HG02943 (cell line): Measurements from ENCODE around the gene LRFN2.

Experiments
- ATAC-seq: cut with Tn5 transposase; IDR thresholded peaks from one replicate; pipeline ENCODE4 v1.9.1; 2021; ENCODE audit warnings: mild to moderate bottlenecking, low read depth, moderate library complexity; ENCODE audit not compliant: unreplicated experiment

The LRFN2 gene

DNA sequence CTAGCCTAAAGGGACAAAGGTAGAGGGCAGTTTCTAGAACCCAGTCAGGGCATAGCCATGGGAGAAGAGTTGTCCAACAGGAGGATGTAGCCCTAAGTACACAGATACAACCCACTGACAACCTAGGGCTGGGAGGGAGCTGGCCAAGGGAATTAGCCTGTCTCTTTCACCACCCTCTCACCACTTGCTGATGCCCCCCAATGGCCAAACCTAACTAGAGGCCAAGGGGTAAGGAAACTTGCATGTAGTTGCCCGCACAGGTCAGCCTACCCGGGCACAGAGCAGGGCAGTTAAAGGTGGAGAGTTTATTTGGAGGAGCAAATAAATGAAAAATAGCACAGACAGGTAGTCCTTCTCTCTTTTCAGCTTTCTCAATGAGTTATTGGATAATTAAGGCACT lies 143.3 kb downstream of the LRFN2 start:
- no peak for ATAC-seq

DNA sequence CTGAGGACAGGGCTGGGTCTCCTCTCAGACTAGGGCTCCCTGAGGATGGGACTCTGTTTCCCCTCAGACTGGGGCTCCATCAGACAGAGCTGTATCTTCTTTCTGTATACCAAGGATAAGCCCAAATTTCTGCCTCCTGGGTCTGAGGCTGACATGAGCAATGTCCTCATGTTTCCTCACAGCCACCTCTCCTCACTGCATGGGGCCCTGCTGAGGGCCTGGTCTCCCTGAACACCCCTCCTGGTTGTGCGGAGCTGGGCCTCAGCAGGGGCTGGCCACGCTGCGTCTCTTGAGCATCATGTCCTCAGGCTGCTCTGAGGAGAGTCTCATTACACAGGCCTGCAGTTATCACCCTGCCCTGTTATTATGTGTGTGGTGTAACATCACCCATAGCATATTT lies 144.6 kb downstream of the LRFN2 start:
- ATAC-seq: no peak

DNA sequence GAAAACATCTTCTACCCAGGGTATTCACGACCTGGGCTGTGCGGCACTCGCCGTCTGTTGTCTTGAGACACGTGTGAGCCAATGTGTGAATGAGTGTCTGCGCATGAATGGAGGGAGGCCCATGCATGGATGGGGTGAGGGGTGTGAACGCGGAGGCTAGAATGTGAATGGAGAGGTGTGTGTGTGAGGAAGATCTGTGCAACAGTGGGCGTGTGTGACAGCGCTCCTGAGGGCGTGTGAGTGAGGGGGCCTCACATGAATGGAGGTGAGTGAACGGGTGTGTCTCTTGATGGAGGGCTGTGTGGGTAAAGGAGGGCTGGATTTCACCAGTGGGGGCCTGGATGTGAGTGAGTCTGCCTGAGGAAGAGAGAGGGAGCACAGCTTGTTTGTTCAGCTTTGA lies 146.0 kb downstream of the LRFN2 start:
- ATAC-seq: no peak

DNA sequence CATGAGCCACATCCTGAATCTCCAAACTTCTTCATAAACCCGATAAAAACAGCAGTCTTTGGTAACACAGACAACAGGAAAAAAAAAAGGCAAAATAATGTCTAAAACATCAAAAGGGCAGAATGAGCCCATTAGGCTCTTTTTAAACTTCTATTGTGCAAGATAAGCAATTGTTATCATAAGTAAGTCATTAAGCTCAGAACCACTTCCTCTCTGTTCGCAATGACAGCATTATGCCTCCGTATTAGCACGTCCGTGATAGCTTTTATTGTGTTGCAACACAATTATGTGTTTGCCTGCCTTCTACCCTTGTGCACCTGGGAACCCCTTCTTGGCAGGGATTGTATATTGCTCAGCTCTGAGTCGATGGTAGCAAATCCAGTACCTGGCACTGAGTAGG lies 147.1 kb downstream of the LRFN2 start:
- no peak for ATAC-seq

DNA sequence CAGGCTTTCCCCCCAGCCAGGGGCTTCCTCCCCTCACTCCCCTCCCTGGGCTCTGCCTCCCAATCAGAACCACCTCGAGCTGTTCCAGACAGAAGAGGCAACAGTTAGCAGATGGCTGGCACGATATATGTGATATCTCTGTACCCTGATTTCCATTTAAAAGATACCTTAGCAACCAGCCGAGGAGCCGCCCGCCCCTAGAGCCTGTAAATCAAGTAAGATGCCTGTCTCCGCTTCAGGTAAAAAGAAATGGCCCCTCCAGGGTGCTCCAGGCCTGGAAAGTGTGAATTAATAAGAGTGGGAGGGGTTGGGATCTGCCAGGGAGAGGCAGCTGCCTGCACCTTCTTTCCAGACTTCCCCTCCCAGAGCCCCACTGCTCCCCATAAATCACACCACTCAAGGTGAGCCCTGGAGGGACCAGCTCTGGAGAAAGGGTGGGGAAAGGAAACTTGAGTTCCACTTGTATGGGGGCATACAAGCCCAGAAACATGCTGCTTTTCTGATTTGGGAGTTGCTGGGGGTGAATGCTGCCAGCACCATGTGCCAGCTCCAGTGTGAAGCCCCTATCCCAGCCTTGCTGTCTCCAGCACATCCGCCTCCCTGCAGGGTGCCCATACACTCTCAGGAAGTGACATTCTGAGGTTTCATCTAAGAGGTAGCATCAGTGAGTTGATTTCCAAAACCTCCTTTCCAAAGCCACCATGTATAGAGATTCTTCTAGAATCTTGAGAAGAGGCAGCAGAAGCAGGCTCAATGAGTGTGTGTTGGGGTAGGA lies 148.0 kb downstream of the LRFN2 start:
- no peak for ATAC-seq

DNA sequence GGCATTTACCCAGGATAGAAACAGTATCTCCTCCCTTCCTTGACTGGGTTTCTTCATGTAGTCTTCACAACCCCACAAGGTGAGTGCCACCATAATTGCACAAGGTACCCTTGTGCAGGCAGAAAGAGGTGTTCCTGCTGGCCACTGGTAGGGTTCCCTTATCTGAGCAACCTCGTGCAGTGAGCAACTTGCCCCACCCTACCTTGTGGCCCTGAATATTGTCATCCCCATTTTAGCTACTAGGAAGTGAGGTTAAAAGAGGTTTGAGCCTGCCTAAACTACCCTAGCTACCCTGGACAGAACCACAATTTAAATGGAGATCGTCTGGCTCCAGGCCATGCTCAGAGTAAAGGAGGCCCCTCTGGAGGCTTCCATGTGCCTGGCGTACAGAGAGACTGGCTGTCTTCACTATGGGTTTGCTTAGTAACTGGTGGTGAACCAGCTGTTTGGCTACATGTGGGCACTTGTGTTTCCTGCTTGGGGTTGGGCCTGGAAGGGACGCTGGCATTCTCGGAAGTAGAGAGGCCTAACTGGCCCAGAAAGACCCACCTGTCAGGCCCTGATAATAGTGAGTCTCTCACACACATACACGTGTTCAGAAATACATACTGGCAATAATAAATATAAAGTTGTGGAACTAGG lies 148.8 kb downstream of the LRFN2 start:
- no peak for ATAC-seq

DNA sequence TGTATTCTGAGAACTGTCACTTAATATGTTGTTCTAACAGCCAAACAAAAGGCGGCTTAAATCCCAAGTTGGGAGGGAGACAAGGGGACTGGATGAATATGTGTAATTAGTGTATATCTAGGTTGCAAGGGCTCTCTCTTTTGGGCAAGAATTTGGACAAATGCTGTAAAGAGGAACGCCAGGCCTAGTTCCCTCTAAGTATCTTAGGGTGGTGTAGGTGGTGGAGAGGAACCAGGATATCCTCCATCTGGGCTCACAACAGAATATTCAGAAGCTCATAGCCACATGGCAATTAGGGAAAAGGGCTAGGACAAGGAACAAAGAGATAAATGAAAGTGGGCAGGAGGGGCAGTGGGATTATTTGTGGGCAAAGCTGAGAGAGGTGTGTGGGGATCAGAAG lies 149.5 kb downstream of the LRFN2 start:
- no peak for ATAC-seq

DNA sequence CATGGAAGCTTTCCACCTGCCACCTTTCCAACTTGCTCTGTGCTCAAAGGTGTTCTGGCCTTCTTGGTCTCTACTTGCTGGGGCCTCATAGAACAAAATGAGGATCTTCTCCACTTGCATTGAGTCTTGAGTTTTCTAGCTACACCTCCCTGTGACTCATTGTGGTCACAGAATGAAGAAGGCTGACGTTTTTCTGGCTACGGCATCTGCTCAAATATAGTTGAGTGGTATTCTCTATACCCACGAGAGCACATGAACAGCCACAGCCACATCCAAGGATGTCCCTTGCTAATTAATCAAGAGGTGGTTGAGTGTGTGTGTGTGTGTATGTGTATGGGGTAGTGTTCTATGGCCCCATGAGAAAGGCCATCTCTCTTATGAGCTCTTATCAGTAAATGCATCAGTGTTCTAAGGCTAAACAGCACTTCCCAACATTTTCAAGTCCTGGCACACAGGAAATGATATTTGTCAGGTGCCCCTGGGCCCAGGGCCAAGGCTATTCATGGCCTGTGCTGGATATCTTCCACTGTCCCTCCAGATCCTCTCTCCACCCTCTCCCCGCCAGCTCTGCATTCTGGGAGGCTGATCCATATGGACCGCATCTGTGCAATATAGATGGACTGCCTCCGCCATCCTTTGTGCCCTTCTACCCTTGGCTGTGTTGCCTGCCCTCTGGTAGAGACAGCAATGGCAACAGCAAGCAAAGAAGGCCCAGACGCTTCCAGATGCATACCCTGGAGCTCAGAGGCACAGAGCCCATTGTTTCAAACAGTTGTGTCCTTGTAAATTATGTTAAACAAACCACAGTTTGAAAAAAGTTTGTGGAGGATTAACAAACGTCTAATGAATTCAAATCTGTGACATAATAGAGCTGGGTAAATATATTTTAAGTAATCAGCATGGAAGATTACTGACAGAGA lies 150.2 kb downstream of the LRFN2 start:
- no peak for ATAC-seq

DNA sequence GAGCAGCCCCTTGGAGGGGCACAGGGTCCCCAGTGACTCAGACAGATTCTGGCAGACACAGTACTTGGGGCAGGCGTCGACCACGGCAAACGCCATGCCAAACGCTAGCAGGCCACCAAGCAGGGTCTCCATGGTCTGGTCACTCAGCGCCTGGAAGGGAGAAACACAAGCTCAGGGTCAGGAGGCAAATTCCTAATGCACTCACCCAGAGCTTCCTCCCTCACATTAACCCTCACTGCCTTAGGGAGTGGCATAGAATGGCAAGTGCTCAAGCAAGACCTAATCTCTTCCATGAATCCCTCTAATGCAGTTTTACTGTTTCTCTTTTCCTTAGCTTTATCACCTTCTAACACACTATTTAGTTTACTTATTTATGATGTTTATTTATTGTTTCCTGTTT lies 154.2 kb downstream of the LRFN2 start:
- ATAC-seq: no peak

DNA sequence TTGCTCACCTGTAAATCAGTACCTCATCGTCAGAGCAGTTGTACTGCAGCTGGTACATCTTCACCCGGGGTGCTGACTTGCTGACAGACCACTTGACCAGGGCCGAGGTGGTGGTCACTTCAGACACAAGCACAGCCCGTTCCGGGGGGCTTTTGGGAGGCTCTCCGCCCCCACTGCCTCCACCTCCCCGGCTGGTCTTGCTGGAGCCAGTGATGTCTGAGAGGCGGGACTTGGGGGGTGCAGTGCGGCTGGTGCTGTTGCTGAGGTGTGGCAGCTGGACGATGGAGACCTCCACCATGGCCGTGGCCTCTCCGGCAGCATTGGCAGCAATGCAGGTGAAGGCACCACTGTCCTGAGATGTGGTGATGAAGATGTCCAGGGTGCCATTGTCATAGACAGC lies 155.5 kb downstream of the LRFN2 start:
- ATAC-seq: no peak

DNA sequence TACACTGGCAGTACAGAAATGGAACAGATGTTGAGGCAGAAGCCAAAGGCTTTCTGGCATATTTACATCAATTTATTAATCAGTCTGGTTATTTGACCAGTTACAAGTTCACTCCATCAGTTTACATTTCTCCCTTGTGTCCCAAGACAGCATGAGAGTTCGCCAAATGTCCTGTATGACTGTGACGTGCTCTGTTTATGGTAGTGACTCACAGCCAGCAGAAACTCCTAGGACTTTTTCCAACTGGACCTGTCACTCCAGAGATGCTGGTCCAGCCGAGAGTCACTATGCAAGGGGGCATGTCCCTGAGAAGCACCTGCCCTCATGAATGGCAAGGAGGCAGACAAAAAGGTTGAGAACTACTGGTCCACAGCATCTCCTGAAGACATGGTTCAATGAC lies 160.0 kb downstream of the LRFN2 start:
- no peak for ATAC-seq

DNA sequence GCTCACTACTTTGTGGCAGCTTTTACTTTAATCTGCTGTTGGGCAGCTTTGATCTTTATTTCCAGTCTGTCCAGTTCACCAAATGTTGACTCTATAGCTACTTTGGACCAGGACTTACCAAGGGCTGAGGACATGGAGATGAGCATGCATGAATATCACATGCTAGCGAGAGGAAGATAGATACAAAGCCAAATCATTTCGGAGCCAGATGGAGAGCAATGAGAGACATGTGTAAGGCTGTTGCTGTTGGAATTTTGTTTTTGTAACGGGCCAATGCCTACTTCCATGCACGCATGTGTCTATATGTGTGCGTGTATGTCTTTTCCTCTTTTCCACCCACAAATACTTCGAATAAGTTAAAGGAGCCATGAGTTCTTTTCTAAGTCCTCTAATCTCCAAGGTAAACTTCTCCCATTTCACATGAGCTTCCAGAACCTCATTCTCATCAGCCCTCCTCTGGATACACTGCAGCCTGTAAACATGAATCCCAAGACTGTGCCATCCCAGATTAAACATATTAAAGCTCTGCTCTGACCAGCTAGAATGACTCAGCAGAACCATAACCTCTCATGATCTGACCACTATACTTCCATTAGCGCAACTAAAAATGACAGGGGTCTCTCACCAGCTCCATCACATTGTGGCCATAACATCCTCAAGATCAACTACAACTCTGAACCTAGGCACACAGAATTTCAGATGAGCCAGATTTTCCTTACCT lies 160.7 kb downstream of the LRFN2 start:
- no peak for ATAC-seq

DNA sequence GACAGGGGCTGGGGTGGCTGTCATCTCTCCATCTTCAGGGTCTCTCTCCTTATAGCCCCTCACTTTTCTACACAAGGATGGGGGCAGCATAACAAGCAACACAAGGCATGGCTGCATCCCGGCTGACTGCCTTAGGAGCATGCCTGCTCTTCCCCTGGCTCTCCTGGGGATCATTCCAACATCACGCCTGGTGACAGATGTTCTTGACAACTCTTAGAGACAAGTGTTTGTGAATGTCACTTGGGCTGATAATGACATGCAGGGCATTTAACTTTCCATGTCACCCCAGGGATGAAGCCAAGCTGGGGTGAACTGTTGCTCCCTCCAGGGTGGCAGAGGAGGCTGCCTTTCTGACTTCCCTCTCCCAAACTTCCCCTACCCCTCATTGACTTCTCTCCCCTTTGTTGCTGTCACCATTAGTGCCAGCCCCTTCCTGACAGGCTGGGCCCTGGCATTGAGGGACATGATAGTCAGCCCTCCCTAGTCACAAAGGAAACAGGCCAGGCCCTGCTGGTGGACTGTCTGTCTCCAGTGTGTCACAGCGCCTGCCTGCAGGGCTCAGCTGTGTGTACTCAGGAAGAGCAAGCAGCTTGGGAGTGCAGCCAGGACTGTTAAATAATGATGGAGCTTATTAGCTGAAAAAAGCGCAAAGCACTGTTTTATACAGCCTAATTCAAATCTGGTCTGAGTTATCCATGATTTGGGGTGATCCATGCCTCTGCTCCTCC lies 161.8 kb downstream of the LRFN2 start:
- ATAC-seq: no peak

DNA sequence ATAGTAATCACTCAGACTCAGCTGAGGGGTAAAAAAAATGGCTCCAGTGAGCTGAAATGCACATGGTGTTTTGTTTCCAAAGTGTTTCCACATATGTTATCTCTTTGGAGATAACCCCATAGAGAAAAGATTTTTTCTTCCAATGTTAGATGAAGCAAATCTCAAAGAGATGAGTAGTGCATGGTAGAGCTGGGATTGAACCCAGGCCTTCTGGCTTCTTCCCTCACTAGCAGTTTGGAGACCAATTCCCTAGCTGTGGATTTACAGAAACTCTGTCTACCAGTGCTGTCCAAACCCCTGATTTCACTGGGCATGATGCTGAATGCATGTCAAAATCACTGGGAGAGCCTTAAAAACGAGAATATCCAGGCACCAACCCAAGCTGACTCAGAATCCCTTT lies 165.1 kb downstream of the LRFN2 start:
- no peak for ATAC-seq

DNA sequence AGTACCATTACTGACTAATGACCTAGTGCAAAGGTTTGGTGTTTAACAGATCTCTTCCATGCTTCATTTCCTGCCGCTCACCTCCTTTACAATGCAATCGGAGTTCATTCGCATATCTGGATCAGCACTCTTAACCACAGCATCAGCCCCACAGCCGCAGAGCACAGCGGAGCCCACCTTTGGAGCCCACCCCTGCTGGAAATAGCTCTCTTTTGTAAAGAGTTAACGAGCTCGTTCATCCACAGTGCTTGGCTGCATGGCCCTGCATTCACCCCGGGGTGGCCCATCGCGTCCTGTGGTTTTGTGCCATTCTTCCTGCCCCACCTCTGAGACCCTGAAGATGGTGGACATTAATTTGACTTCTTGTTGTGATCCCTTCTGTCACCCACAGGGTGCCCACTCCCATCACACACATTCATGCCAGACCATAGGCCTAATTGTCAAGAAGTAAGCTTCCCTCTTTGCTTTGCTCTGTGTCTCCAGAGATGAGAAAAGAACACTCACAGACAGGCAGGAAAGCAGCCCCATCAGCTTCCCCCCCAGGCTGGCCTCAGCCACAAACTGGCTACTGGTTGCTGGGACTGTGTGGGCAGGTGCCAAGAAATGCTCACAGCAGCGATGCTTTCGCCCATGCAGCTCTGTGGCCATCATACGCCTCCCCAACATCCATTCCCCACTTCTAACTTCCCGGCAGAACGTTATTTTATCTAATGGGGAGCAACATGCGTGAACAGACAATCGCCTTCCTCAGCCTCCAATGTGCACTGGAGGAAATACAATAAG lies 167.0 kb downstream of the LRFN2 start:
- no peak for ATAC-seq

DNA sequence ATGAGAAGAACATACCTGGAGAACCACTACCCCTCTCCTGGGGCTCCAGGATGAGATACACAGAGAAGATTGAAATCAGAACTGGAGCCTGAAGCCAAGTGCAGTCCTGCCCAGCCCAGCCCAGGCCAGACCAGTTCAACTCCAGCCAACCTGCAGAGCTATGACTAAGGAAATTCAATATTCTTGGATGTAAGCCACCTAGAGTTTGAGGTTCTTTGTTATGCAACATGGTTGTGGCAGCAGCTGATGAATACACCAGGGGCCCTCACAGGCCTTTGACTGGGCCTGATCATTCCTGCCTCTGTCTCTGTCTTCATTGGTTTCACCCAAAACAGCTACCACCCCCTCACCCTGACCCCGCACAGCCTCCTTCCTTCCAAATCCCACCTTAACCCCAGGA lies 167.8 kb downstream of the LRFN2 start:
- ATAC-seq: no peak

DNA sequence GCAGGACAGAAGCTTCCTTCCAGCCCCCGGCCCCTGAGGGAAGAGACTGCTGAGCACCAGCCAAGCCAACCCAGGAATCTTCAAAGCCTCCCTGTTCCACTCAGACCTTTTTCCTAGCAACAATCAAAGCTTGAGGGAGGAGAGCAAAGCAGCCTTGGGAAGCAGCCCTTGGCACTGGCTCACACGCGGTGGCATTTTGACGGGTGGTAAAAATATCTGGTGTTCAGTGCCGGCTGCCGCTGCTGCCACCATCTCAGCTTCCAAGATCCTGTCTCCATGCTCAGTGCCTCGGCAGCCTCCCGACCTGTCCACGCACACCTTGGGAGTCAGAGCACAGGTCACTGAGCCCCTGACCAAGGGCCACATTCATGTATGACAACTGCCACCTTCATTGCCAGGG lies 170.1 kb downstream of the LRFN2 start:
- no peak for ATAC-seq

DNA sequence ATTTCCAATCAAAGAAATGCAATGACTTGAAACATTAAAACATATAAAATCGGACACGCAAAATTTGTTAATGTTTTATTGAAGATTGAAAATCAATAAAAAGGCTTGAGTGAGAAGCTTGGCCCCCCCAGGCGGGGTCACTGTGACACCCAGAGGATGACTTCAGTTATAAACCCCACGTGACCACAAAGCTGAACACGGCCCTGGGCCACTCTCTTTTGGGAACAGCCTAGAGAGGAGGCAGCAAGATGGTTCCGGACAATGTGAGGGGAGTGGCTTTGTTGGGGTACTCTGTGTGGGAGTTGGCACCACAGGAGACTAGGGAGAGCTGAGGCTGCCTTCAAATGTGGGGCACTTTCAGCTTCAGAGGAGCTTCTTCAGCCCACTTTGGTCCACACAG lies 172.5 kb downstream of the LRFN2 start:
- no peak for ATAC-seq

DNA sequence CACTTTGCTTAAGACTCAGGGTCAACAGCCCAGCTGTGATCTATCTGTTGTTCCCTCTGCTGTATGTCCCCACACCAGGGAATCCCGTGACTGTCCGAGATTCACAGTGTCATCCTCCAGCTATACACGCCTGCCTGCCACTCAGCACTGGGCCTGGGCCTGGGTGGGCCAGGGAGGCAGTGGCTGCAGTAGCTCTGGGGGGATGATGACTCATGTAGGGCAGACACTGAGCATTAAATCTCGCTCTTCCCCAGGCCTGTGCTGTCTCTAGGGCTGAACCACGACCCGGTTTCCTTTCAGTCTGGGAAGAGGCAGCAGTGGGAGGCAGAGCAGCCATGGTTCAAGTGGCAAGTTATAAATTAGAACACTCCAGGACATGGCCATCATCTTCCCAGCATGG lies 173.9 kb downstream of the LRFN2 start:
- ATAC-seq: no peak
